A549 (cell line): Measurements from ENCODE around the gene TESMIN. TPM values are rescaled to one million over a fixed set of nuclear protein-coding genes. Genes with fewer than 3 reads are reported as not detected.

Experiments used
- ATAC-seq, 2 experiments: fragments of 200-7000 bp in 1 of 2; fragments of >200 bp in 1 of 2; cut with Nextera tagmentation in 1 of 2; cut with Tn5 transposase in 1 of 2; 3 replicates each; pipeline versions ENCODE4 v1.8.0 to v1.9.1; 2018 to 2020; ENCODE audit warnings: mild to moderate bottlenecking in 1 of 2, moderate library complexity in 1 of 2
- CTCF ChIA-PET: fragments of 300-600 bp; sonication (Branson Sonifier 250); formaldehyde crosslinking; extraction: SDS; loops from one replicate; lab custom pipeline; 2021; ENCODE audit warnings: antibody characterized with exemption, inconsistent platforms; lab: Yijun Ruan, JAX
- POLR2A ChIA-PET: fragments of 350-600 bp; formaldehyde crosslinking; extraction: SDS; loops from one replicate; lab custom pipeline; 2021; ENCODE audit warnings: antibody characterized with exemption, inconsistent platforms; lab: Yijun Ruan, JAX
- DNase-seq, 2 experiments: peaks; one replicate each; pipeline versions ENCODE4 v3.0.0 to v3.0.0-alpha.2; 2011 to 2016; ENCODE audit warnings: low read depth in 1 of 2, low spot score in 1 of 2
- FAIRE-seq: peaks from 2 replicates; lab custom pipeline; 2011; peaks lifted over from hg19 to GRCh38; lab: Jason Lieb, UNC
- H3K27ac ChIP-seq, 2 experiments: fragments of >200 bp; sonication (Bioruptor Twin); formaldehyde crosslinking; 3 replicates each; pipeline ENCODE4 v1.5.1; 2016 to 2017
- H3K4me1 ChIP-seq: fragments of >200 bp; sonication (Bioruptor Twin); formaldehyde crosslinking; 3 replicates; pipeline ENCODE4 v1.6.1; 2016
- H3K4me2 ChIP-seq: fragments of >200 bp; sonication (Bioruptor Twin); formaldehyde crosslinking; 3 replicates; pipeline ENCODE4 v1.6.1; 2016
- H3K4me3 ChIP-seq: fragments of >200 bp; sonication (Bioruptor Twin); formaldehyde crosslinking; 3 replicates; pipeline ENCODE4 v1.5.1; 2016
- H3K9me3 ChIP-seq: fragments of >200 bp; sonication (Bioruptor Twin); formaldehyde crosslinking; 3 replicates; pipeline ENCODE4 v1.6.1; 2016
- BHLHE40 ChIP-seq: IDR thresholded peaks from 2 replicates; pipeline ENCODE4 v1.6.1; 2012; ENCODE audit warnings: low read depth, low read length, inconsistent platforms
- CHD2 ChIP-seq: fragments of 150-350 bp; IDR thresholded peaks from 2 replicates; pipeline ENCODE4 v1.6.1; 2014; ENCODE audit warnings: low read length; ENCODE audit not compliant: partially characterized antibody
- CTCF ChIP-seq: fragments of >200 bp; sonication (Bioruptor Twin); formaldehyde crosslinking; IDR thresholded peaks from 3 replicates; pipeline ENCODE4 v1.5.1; 2016
- EHMT2 ChIP-seq: fragments of 200-600 bp; sonication (generic); IDR thresholded peaks from 2 replicates; pipeline ENCODE4 v1.6.1; 2016; ENCODE audit warnings: antibody characterized with exemption, low read depth, mild to moderate bottlenecking, moderate library complexity
- ELK1 ChIP-seq: fragments of 150-350 bp; IDR thresholded peaks from 2 replicates; pipeline ENCODE4 v1.6.1; 2014; ENCODE audit warnings: low read depth, mild to moderate bottlenecking, low read length
- FOSB ChIP-seq: fragments of 250-450 bp; sonication (Bioruptor Pico); IDR thresholded peaks from 2 replicates; pipeline ENCODE4 v1.5.0; 2020; ENCODE audit warnings: mild to moderate bottlenecking, moderate library complexity
- FOXS1 ChIP-seq: fragments of 250-450 bp; sonication (Bioruptor Pico); IDR thresholded peaks from 2 replicates; pipeline ENCODE4 v1.5.0; 2020; ENCODE audit warnings: mild to moderate bottlenecking, moderate library complexity
- HES2 ChIP-seq: fragments of >200 bp; sonication (Bioruptor Twin); formaldehyde crosslinking; IDR thresholded peaks from 2 replicates; pipeline ENCODE4 v1.6.1; 2016
- HOXA7 ChIP-seq: fragments of 250-450 bp; sonication (Bioruptor Pico); IDR thresholded peaks from 2 replicates; pipeline ENCODE4 v1.5.0; 2020; ENCODE audit warnings: mild to moderate bottlenecking, moderate library complexity
- KDM1A ChIP-seq: fragments of 200-600 bp; sonication (generic); IDR thresholded peaks from 2 replicates; pipeline ENCODE4 v1.6.1; 2016; ENCODE audit warnings: low read depth, mild to moderate bottlenecking
- MAZ ChIP-seq: fragments of 150-350 bp; IDR thresholded peaks from 2 replicates; pipeline ENCODE4 v1.6.1; 2014; ENCODE audit warnings: antibody characterized with exemption, low read depth, low read length, borderline replicate concordance
- MYC ChIP-seq: IDR thresholded peaks from 2 replicates; pipeline ENCODE4 v1.6.1; 2012; ENCODE audit warnings: mild to moderate bottlenecking, inconsistent platforms, low read length, improper control_type of control experiment, borderline replicate concordance
- NFE2L2 ChIP-seq: fragments of 150-350 bp; conservative IDR thresholded peaks from 2 replicates; pipeline ENCODE4 v1.6.1; 2014; ENCODE audit warnings: low read length
- PHF8 ChIP-seq: fragments of 200-600 bp; sonication (generic); IDR thresholded peaks from 2 replicates; pipeline ENCODE4 v1.6.1; 2016; ENCODE audit warnings: low read depth, mild to moderate bottlenecking, antibody characterized with exemption, moderate library complexity, borderline replicate concordance
- RAD21 ChIP-seq, 2 experiments: fragments of >200 bp in 1 of 2; sonication (Bioruptor Twin) in 1 of 2; formaldehyde crosslinking in 1 of 2; IDR thresholded peaks in 1 of 2; conservative IDR thresholded peaks in 1 of 2; 2 replicates in 1 of 2; 3 replicates in 1 of 2; pipeline ENCODE4 v1.6.1; 2012 to 2018; ENCODE audit warnings: inconsistent platforms in 1 of 2
- USF2 ChIP-seq: fragments of 450-650 bp; IDR thresholded peaks from 2 replicates; pipeline ENCODE4 v1.6.1; 2014; ENCODE audit warnings: antibody characterized with exemption
- ZNF302 ChIP-seq: fragments of 250-450 bp; sonication (Bioruptor Pico); IDR thresholded peaks from 2 replicates; pipeline ENCODE4 v1.9.0; 2021; ENCODE audit warnings: inconsistent platforms, mild to moderate bottlenecking, moderate library complexity
- WGBS: methylation state at CpG from one replicate; pipeline ENCODE4 v1.1.6; 2017; ENCODE audit errors: missing lambda C conversion rate; 5-methylcytosine and 5-hydroxymethylcytosine counted together
- polyA plus RNA-seq, 4 experiments: library from polyadenylated mRNA; depleted of rRNA in 3 of 4; stranded (reverse); fragments of >200 nt; fragmentation: RNase III in 1 of 4; extraction: RNeasy Plus Mini Kit Qiagen cat#74134 plus additional on column Dnase treatment in 1 of 4; gene quantifications; 2 replicates in 3 of 4; 3 replicates in 1 of 4; pipeline ENCODE4 v1.2.3, GENCODE V29; 2011 to 2017
- TF ChIP-seq, protein P1 (sequence below): IDR thresholded peaks from 2 replicates; pipeline ENCODE4 v1.6.1; 2012

The TESMIN gene
- polyA plus RNA-seq, 2 of the 4 experiments (the other 2 are of a cell fraction): 4.5 to 5.2 TPM

GRCh38 chr11:68780829-68781228, 29.5 kb upstream of the TESMIN start:
- Histone ChIP-seq H3K27ac (no peak overlapping the region), H3K4me2 (no peak overlapping the region), H3K4me1 (no peaks in the 10 kb centered on the region), H3K9me3 (no peaks in the 10 kb centered on the region)
- FAIRE-seq (no peak), ATAC-seq (peak in 1 of 2 experiments; percentile 77; a peak in 3 of 6 replicates)
- CTCF ChIA-PET: interaction anchor here (1.6 kb wide), 1 partner anchor 17 kb away, joined by 5 read pairs; no protein-coding TSS in a partner anchor
- TF ChIP-seq FOSB (no peak), USF2 (peak; percentile 59)
- TF ChIP-seq, all 56 proteins: peak for 1
- 75% methylated on average over 4 of the region's 4 CpGs for WGBS
- peak in 1 of 2 experiments; percentile 24 for DNase-seq
- POLR2A ChIA-PET: no interaction called here
- no peak overlapping the region for H3K4me3 ChIP-seq

- ChIA-PET POLR2A (no interaction called here), CTCF (interaction anchor here (1.8 to 2.0 kb wide), 2 partner anchors 20 to 143 kb away, joined by 3 to 6 read pairs; no protein-coding TSS in a partner anchor)
- Histone ChIP-seq H3K4me3 (no peak overlapping the region), H3K4me2 (no peak overlapping the region), H3K9me3 (no peaks in the 10 kb centered on the region), H3K4me1 (no peaks in the 10 kb centered on the region), H3K27ac (no peak overlapping the region)
- TF ChIP-seq MAZ (no peak), BHLHE40 (no peak), HES2 (no peak), EHMT2 (no peak), RAD21 (conservative IDR thresholded peaks at IDR 0.05 in 1 of 2, IDR thresholded peaks at IDR 0.05 in 1 of 2) (no peak), ZNF302 (CRISPR knock-in tag) (no peak), ELK1 (no peak), MYC (no peak), FOXS1 (CRISPR knock-in tag) (no peak), PHF8 (no peak), KDM1A (no peak), HOXA7 (CRISPR knock-in tag) (no peak), CHD2 (no peak), NFE2L2 (no peak), CTCF (no peak)
- TF ChIP-seq, protein P1, sequence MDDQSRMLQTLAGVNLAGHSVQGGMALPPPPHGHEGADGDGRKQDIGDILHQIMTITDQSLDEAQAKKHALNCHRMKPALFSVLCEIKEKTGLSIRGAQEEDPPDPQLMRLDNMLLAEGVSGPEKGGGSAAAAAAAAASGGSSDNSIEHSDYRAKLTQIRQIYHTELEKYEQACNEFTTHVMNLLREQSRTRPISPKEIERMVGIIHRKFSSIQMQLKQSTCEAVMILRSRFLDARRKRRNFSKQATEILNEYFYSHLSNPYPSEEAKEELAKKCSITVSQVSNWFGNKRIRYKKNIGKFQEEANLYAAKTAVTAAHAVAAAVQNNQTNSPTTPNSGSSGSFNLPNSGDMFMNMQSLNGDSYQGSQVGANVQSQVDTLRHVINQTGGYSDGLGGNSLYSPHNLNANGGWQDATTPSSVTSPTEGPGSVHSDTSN: no peak
- no peak for ATAC-seq
- DNase-seq: no peak
- no peak for FAIRE-seq
- 89% methylated on average over 7 of the region's 7 CpGs for WGBS
Observed at GRCh38 chr11:68778205-68778604, 26.9 kb upstream of the TESMIN start.
